ENCODE measurements around the gene RNF8. TPM values are rescaled to one million over a fixed set of nuclear protein-coding genes. Genes with fewer than 3 reads are reported as not detected.

RNF8 gene
- total RNA-seq, 3 donors from 2014 or later (not counting 1 experiment from before 2014, with no cell fraction given): 11.4 to 18.2 (median 14.0) TPM

DNA sequence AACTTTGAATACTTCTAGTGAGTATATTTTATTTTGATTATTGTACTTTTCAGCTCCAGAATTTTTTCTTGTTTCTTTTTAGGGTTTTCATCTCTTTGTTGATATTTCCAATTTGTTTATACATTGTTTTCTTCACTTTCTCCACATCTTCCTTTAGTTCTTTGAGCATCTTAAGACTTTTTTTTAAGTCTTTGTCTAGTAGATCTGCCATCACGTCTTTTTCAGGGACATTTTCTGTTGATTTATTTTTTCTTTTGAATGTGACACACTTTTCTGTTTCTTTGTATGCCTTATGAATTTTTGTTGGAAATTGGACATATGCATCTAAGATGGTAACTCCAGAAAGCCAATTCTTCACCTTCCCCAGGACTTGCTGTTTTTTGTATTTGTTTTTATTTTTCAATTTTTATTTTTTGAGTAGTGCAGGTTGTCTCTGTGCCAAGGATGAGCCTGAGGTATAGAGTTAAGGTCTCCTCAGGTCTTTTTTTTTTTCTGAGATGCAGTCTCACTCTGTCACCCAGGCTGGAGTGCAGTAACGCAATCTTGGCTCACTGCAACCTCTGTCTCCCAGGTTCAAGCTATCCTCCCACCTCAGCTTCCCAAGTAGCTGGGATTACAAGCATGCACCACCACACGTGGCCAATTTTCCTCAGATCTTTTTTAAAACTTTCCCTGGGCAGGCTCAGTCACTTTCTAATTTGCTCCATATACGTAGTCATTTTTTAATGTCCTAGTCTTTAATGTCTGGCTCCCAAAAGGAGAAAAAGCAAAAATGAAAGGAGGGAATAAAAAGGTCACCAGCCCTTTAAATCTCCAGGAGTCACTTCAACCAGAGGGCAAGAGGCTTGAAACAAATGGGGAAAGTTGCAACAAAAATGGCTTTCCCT is 72.5 kb downstream of the RNF8 start:
- H3K4me3 ChIP-seq (ENCODE audit: low read length): no peak overlapping the region
- Mint-ChIP-seq H3K9me3 (no peaks in the 10 kb centered on the region), H3K27ac (no peak overlapping the region), H3K4me3 (no peak overlapping the region), H3K4me1 (no peaks in the 10 kb centered on the region), H3K27me3 (ENCODE audit: low read depth in 2 of 2) (peaks cover 25 to 38% of the 10 kb centered on the region in 2 donors), H3K36me3 (no peaks in the 10 kb centered on the region)
- no peak for ATAC-seq
- TF ChIP-seq, protein P1, sequence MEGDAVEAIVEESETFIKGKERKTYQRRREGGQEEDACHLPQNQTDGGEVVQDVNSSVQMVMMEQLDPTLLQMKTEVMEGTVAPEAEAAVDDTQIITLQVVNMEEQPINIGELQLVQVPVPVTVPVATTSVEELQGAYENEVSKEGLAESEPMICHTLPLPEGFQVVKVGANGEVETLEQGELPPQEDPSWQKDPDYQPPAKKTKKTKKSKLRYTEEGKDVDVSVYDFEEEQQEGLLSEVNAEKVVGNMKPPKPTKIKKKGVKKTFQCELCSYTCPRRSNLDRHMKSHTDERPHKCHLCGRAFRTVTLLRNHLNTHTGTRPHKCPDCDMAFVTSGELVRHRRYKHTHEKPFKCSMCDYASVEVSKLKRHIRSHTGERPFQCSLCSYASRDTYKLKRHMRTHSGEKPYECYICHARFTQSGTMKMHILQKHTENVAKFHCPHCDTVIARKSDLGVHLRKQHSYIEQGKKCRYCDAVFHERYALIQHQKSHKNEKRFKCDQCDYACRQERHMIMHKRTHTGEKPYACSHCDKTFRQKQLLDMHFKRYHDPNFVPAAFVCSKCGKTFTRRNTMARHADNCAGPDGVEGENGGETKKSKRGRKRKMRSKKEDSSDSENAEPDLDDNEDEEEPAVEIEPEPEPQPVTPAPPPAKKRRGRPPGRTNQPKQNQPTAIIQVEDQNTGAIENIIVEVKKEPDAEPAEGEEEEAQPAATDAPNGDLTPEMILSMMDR (IDR thresholded peaks at IDR 0.05): no peak
- H3K9me3 ChIP-seq (ENCODE audit: control insufficient read depth, insufficient read depth, low read length): no peaks in the 10 kb centered on the region
- H3K27me3 ChIP-seq (ENCODE audit: control insufficient read depth, insufficient read depth, low read length): no peaks in the 10 kb centered on the region
- DNase-seq: no peak
- WGBS (ENCODE audit: insufficient coverage): 84% methylated on average over 4 of the region's 4 CpGs
- no peak overlapping the region for H3K27ac ChIP-seq (ENCODE audit: low read length)
- intact Hi-C loops (cut with micrococcal nuclease): no loop called here
- H3K36me3 ChIP-seq (ENCODE audit: control insufficient read depth, insufficient read depth, low read length): no peaks in the 10 kb centered on the region
- no peaks in the 10 kb centered on the region for H3K4me1 ChIP-seq (ENCODE audit: control insufficient read depth, insufficient read depth, low read length)

DNA sequence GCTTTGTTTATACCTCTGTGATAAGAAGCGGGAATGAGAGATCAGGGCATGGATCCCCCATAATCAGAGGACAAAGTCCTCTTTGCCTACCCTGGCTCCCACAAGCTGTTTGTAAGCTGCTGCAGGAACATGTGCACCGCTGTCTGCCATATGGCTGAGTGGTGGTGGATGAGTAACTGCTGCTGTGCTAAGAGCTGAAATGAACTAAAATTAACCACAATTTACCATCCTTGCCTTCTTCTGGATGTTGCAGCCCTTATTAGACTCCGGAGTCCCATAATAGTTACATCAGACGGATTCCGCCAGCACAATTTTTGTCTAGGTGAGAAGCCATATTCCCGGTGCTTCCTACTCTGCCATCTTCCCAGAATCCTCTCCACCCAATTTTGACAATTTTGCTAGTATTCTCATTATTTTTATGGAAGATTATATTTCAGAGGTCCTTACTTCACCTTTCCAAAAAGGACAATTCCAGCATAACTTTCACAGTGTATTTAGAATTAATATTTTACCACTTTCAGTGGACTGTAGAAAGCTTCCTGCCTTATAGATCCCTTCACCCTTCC is 73.2 kb downstream of the RNF8 start:
- DNase-seq (no peak), ATAC-seq (no peak)
- H3K27me3 ChIP-seq (ENCODE audit: control insufficient read depth, insufficient read depth, low read length): no peaks in the 10 kb centered on the region
- H3K4me1 ChIP-seq (ENCODE audit: control insufficient read depth, insufficient read depth, low read length): no peaks in the 10 kb centered on the region
- Mint-ChIP-seq H3K36me3 (no peaks in the 10 kb centered on the region), H3K9me3 (no peaks in the 10 kb centered on the region), H3K27me3 (ENCODE audit: low read depth in 2 of 2) (peaks cover 25 to 38% of the 10 kb centered on the region in 2 donors), H3K4me3 (no peak overlapping the region), H3K4me1 (peaks cover under 1 to 1% of the 10 kb centered on the region in 2 donors), H3K27ac (no peak overlapping the region)
- H3K9me3 ChIP-seq (ENCODE audit: control insufficient read depth, insufficient read depth, low read length): no peaks in the 10 kb centered on the region
- intact Hi-C loops (cut with micrococcal nuclease): no loop called here
- no peak overlapping the region for H3K27ac ChIP-seq (ENCODE audit: low read length)
- TF ChIP-seq, protein P1 (IDR thresholded peaks at IDR 0.05): no peak
- no peak overlapping the region for H3K4me3 ChIP-seq (ENCODE audit: low read length)
- WGBS (ENCODE audit: insufficient coverage): 97% methylated on average over 5 of the region's 6 CpGs
- H3K36me3 ChIP-seq (ENCODE audit: control insufficient read depth, insufficient read depth, low read length): no peaks in the 10 kb centered on the region

DNA sequence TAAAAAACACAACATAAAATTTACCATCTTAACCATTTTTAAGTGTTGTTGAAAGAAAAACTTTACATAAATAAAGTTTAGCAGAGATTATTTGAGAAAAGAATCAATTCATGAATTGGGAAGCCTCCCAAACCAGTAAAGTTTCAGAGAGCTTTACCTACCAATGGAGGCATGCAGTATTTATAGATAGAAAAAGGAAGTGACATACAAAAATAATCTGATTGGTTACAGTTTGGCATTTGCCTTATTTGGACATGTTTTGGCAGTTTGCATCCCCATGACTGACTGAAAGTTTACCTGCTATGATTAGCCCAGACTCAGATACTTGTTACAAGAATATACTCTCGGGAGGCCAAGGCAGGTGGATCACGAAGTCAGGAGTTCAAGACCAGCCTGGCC is 75.6 kb downstream of the RNF8 start:
- no peak overlapping the region for H3K27ac Mint-ChIP-seq
- no peaks in the 10 kb centered on the region for H3K36me3 ChIP-seq (ENCODE audit: control insufficient read depth, insufficient read depth, low read length)
- ATAC-seq: no peak

More for the DNA sequence above, 75.6 kb downstream of the RNF8 start:
- intact Hi-C loops (cut with micrococcal nuclease): no loop called here
- H3K4me3 Mint-ChIP-seq: no peak overlapping the region
- Histone ChIP-seq H3K4me3 (ENCODE audit: low read length) (no peak overlapping the region), H3K9me3 (ENCODE audit: control insufficient read depth, insufficient read depth, low read length) (no peaks in the 10 kb centered on the region), H3K27me3 (ENCODE audit: control insufficient read depth, insufficient read depth, low read length) (no peaks in the 10 kb centered on the region), H3K27ac (ENCODE audit: low read length) (no peak overlapping the region), H3K4me1 (ENCODE audit: control insufficient read depth, insufficient read depth, low read length) (peaks cover 14% of the 10 kb centered on the region)
- no peak for DNase-seq
- H3K36me3 Mint-ChIP-seq: no peaks in the 10 kb centered on the region
- TF ChIP-seq, protein P1 (IDR thresholded peaks at IDR 0.05): no peak
- H3K27me3 Mint-ChIP-seq (ENCODE audit: low read depth in 2 of 2): peaks cover 20 to 38% of the 10 kb centered on the region in 2 donors
- WGBS (ENCODE audit: insufficient coverage): 96% methylated on average over 2 of the region's 2 CpGs
- H3K9me3 Mint-ChIP-seq: no peaks in the 10 kb centered on the region
- peaks cover 18 to 20% of the 10 kb centered on the region in 2 donors for H3K4me1 Mint-ChIP-seq

Measured in natural killer cell (primary cell).